GM23248 (cell line): ENCODE results near the gene PEX11A.

Source experiments
- EZH2 ChIP-seq: fragments of 200-600 bp; sonication (generic); IDR thresholded peaks from 2 replicates; pipeline ENCODE4 v1.6.1; 2018; ENCODE audit warnings: antibody characterized with exemption, mild to moderate bottlenecking; ENCODE audit not compliant: insufficient read depth, poor library complexity, severe bottlenecking
- EZH2phosphoT487 ChIP-seq: fragments of 200-600 bp; sonication (generic); IDR thresholded peaks from 2 replicates; pipeline ENCODE4 v1.6.1; 2018; ENCODE audit warnings: antibody characterized with exemption, moderate library complexity, mild to moderate bottlenecking, low read depth; ENCODE audit not compliant: insufficient read depth

DNA sequence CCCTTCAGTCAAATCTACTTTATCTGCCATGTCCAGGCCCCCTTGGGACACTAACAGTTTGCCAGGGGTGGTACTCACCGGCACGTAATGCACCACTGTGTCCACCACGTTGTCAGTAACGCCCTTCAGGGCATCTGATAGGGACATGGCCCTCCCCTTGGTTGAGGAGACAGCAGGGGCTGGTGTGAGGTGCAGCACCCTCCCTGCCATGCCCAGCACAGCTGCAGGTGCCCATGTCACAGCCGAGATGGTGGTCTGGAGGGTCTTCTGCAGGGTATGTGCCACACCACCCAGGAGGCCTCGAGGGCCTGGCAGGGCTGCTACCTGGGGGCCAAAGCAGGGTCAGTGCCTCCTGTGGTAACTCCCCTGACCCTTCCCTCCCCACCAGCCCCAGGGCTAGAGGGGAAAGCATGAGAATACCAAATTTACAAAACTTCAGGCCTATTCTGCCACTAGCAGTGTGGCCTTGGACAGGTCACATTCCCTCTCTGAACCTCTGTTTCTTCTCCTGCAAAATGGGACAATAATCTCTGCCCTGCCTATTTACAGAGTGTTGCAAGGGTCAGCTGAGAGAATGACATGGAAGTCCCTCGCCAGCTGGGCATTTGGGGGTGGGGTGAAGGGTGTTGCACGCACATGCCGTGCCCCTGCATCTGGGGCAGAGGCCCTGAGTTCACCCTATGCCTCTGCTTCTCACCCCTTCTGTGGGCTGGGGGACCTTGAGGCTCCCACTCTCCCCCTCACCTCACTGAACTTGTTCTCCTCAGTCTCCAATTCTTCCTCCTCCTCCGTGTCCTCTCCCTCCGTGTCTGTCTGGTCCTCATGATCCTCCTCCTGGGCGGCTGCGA is 23.5 kb downstream of the PEX11A start:
- no peak for TF ChIP-seq EZH2phosphoT487
- TF ChIP-seq EZH2 = no peak
